Esophagus (tissue), 2 donors: ENCODE measurements around the gene SRPK1. TPM values are rescaled to one million over a fixed set of nuclear protein-coding genes. Genes with fewer than 3 reads are reported as not detected.

ENCODE experiments used
- H3K27ac ChIP-seq, 2 donors: one replicate each; pipeline ENCODE4 v1.5.1; 2013; ENCODE audit warnings: low read depth in 2 of 2, mild to moderate bottlenecking in 2 of 2, inconsistent platforms in 1 of 2, low read length in 1 of 2, moderate library complexity in 1 of 2
- H3K27me3 ChIP-seq, 2 donors: one replicate each; pipeline ENCODE4 v1.6.1; 2013; ENCODE audit warnings: low read length in 2 of 2, control low read depth in 1 of 2, mild to moderate bottlenecking in 1 of 2; ENCODE audit not compliant: insufficient read depth in 2 of 2, control insufficient read depth in 1 of 2
- H3K36me3 ChIP-seq, 2 donors: one replicate each; pipeline ENCODE4 v1.6.1; 2013; ENCODE audit warnings: low read length in 1 of 2; ENCODE audit not compliant: control insufficient read depth in 2 of 2, insufficient read depth in 2 of 2
- H3K4me1 ChIP-seq, 2 donors: one replicate each; pipeline ENCODE4 v1.6.1; 2013; ENCODE audit warnings: low read length in 1 of 2; ENCODE audit not compliant: control insufficient read depth in 2 of 2, insufficient read depth in 2 of 2
- H3K4me3 ChIP-seq, 2 donors: one replicate each; pipeline ENCODE4 v1.5.1; 2013; ENCODE audit warnings: low read length in 2 of 2, mild to moderate bottlenecking in 2 of 2, low read depth in 1 of 2, moderate library complexity in 1 of 2
- H3K9me3 ChIP-seq, 2 donors: one replicate each; pipeline ENCODE4 v1.6.1; 2013; ENCODE audit warnings: mild to moderate bottlenecking in 2 of 2, low read depth in 1 of 2, low read length in 1 of 2, moderate library complexity in 1 of 2; ENCODE audit not compliant: control insufficient read depth in 2 of 2, insufficient read depth in 1 of 2
- WGBS, 2 donors: extraction: QIAGEN DNeasy Blood & Tissue Kit; methylation state at CpG; one replicate each; pipeline ENCODE4 v1.1.7; 2013; 5-methylcytosine and 5-hydroxymethylcytosine counted together
- polyA plus RNA-seq, 2 donors: library from polyadenylated mRNA; stranded (reverse); fragments of 200-250 nt; gene quantifications; one replicate each; pipeline ENCODE4 v1.2.3, GENCODE V29; 2013
- donor health status: healthy with polysubstance abuse.
- donor health status: Bipolar disorder and iron deficiency.

Gene SRPK1
- polyA plus RNA-seq, 2 donors, result 15.2 to 20.2 TPM

GRCh38 chr6:35906499-35906846 is 14.4 kb downstream of the SRPK1 start:
- H3K36me3 ChIP-seq, result peaks cover 3% of the 10 kb centered on the region in 2 donors
- no peak overlapping the region for H3K4me3 ChIP-seq
- 82 to 85% methylated on average over 2 of the region's 2 CpGs for WGBS, 2 donors
- no peaks in the 10 kb centered on the region for H3K4me1 ChIP-seq
- H3K27me3 ChIP-seq, result no peaks in the 10 kb centered on the region
- peaks cover 0 to 3% of the 10 kb centered on the region in 2 donors for H3K9me3 ChIP-seq
- H3K27ac ChIP-seq, result no peak overlapping the region

DNA sequence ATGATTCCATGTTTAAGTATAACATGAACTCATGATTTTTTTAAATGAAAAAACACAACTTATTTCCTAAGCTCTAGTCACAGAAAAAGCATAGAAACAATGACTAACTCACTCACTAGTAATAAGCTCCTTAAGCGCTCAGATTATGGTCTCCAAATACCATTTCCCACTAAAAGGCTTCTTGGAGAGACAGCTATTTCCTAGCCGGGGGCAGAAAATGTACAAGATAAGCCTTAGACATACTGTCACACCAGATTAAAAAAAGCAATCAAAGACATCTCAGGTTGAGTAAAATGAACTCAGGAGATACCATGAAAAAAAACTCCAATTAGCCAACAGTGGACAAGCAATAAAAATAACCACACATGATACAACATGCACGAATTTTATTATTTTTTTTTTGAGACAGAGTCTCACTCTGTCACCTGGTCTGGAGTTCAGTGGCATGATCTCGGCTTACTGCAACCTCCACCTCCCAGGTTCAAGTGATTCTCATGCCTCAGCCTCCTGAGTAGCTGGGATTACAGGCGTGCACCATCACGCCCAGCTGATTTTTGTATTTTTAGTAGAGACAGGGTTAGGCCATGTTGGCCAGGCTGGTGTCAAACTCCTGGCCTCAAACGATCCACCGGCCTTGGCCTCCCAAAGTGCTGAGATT is 14.9 kb downstream of the SRPK1 start:
- Histone ChIP-seq H3K4me3 (no peak overlapping the region), H3K9me3 (peaks cover 0 to 3% of the 10 kb centered on the region in 2 donors), H3K27me3 (no peaks in the 10 kb centered on the region), H3K36me3 (peaks cover 3% of the 10 kb centered on the region in 2 donors), H3K4me1 (no peaks in the 10 kb centered on the region), H3K27ac (no peak overlapping the region)
- WGBS, 2 donors, result 74 to 82% methylated on average over 8 of the region's 8 CpGs

DNA sequence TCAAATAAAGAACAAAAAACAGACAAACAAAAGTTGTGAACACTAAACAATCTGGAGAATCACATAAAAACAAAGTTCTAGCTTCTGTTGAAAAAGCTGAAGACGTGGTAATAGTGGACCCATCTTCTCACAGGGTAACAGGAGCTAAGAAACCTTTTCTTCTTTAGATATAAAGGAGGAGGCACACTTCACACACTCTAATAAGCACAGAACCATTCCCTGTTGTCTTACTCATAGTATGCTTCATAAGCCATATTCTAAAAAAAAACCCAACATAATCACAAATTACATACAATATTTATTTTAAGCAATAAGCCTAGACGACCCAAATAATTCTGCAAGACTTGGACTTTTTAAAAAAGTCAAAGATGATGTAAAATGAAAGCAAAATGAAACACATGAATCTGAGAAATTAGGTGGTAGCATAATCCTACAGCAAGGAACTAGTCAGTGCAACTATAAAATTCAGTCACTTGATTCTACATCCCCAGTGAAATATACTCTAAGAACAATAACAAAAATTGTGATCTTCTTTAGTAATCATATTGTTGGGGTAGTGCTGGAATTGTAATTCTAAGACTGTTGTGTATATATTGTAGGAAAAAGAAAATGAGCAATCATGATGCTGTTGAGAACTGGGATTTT is 15.6 kb downstream of the SRPK1 start:
- Histone ChIP-seq H3K9me3 (peaks cover 0 to 3% of the 10 kb centered on the region in 2 donors), H3K4me1 (no peaks in the 10 kb centered on the region), H3K4me3 (no peak overlapping the region), H3K36me3 (peaks cover under 1 to 3% of the 10 kb centered on the region in 2 donors), H3K27me3 (no peaks in the 10 kb centered on the region), H3K27ac (no peak overlapping the region)
- WGBS, 2 donors, result 69% methylated on average over 2 of the region's 2 CpGs

- H3K4me3 ChIP-seq, result no peak overlapping the region
- no peaks in the 10 kb centered on the region for H3K27me3 ChIP-seq
- 95 to 98% methylated on average over 4 of the region's 4 CpGs for WGBS, 2 donors
- H3K9me3 ChIP-seq, result no peaks in the 10 kb centered on the region
- H3K27ac ChIP-seq, result no peak overlapping the region
- H3K36me3 ChIP-seq, result peaks cover 0 to 3% of the 10 kb centered on the region in 2 donors
- no peaks in the 10 kb centered on the region for H3K4me1 ChIP-seq
Measured at GRCh38 chr6:35903679-35904078, 17.2 kb downstream of the SRPK1 start.

DNA sequence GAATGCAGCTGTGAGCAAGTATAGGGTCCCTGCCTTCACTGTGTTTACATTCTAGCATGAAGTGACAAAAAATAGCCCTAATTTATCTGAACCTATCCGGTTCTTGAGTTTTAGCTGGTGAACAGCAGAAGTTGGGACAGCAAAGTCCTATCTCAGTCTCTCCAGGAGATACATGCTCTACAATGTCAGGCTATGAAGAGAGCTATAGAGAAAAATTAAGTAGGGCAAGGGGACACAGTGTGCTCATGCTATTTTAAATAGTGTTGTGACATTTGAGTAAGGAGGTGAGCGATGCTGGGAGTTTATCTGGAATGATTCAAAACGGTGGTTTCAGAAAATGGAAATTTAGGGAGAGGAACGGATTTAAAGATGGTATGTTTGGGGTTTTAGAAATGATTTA is 20.4 kb downstream of the SRPK1 start:
- Histone ChIP-seq H3K27me3 (no peaks in the 10 kb centered on the region), H3K4me3 (no peak overlapping the region), H3K4me1 (no peaks in the 10 kb centered on the region), H3K27ac (no peak overlapping the region), H3K9me3 (no peaks in the 10 kb centered on the region), H3K36me3 (no peaks in the 10 kb centered on the region)
- 95% methylated on average over 4 of the region's 4 CpGs for WGBS, 2 donors

- Histone ChIP-seq H3K4me3 (no peak overlapping the region), H3K9me3 (no peaks in the 10 kb centered on the region), H3K27me3 (no peaks in the 10 kb centered on the region), H3K4me1 (no peaks in the 10 kb centered on the region), H3K27ac (no peak overlapping the region), H3K36me3 (no peaks in the 10 kb centered on the region)
- WGBS, 2 donors, result 97 to 99% methylated on average over 2 of the region's 2 CpGs
Measured at GRCh38 chr6:35898003-35898402, 22.9 kb downstream of the SRPK1 start.

GRCh38 chr6:35897486-35897885 is 23.4 kb downstream of the SRPK1 start:
- no peaks in the 10 kb centered on the region for H3K36me3 ChIP-seq
- H3K4me3 ChIP-seq, result no peak overlapping the region
- H3K9me3 ChIP-seq, result no peaks in the 10 kb centered on the region
- WGBS, 2 donors, result 97 to 100% methylated on average over 4 of the region's 4 CpGs
- H3K4me1 ChIP-seq, result no peaks in the 10 kb centered on the region
- no peaks in the 10 kb centered on the region for H3K27me3 ChIP-seq
- no peak overlapping the region for H3K27ac ChIP-seq

GRCh38 chr6:35897036-35897435 is 23.9 kb downstream of the SRPK1 start:
- Histone ChIP-seq H3K27me3 (no peaks in the 10 kb centered on the region), H3K27ac (no peak overlapping the region), H3K9me3 (no peaks in the 10 kb centered on the region), H3K4me3 (no peak overlapping the region), H3K4me1 (no peaks in the 10 kb centered on the region), H3K36me3 (no peaks in the 10 kb centered on the region)
- WGBS, 2 donors, result 93 to 95% methylated on average over 3 of the region's 3 CpGs

DNA sequence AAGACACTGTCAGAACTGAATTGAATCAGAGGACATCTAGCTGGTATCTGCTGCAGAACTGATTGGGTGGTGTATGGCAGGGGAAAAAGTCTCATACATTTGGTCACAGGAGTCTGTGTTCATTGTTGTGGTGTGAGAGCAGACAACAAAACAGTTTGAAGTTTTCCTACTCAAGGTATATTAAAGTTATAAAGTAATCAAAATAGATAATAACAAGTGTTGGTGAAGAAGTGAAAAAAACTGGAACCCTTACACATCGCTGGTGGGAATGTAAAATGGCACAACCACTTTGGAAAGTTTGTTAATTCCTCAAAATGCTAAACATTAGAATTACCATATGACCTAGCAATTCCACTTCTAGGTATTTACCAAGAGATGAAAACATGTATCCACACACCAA is 24.7 kb downstream of the SRPK1 start:
- Histone ChIP-seq H3K4me3 (no peak overlapping the region), H3K9me3 (no peaks in the 10 kb centered on the region), H3K4me1 (no peaks in the 10 kb centered on the region), H3K27ac (no peak overlapping the region), H3K36me3 (no peaks in the 10 kb centered on the region), H3K27me3 (no peaks in the 10 kb centered on the region)
- 100% methylated on average over 1 of the region's 1 CpG for WGBS, 2 donors

- Histone ChIP-seq H3K27ac (no peak overlapping the region), H3K9me3 (no peaks in the 10 kb centered on the region), H3K4me1 (no peaks in the 10 kb centered on the region), H3K4me3 (no peak overlapping the region), H3K36me3 (no peaks in the 10 kb centered on the region), H3K27me3 (no peaks in the 10 kb centered on the region)
- WGBS, 2 donors, result 87% methylated on average over 3 of the region's 3 CpGs
Measured at GRCh38 chr6:35895560-35895959, 25.3 kb downstream of the SRPK1 start.
